Muscle of back (tissue), 11 donors: Measurements from ENCODE around the gene S1PR3. TPM values are rescaled to one million over a fixed set of nuclear protein-coding genes. Genes with fewer than 3 reads are reported as not detected.
A peak's percentile ranks its signal among the peaks of the same experiment; 100 is the strongest.

Experiments used
- DNase-seq, 3 donors: peaks; one replicate each; pipeline versions ENCODE4 v3.0.0 to v3.0.0-alpha.2; 2013
- polyA plus RNA-seq, 10 donors: library from polyadenylated mRNA; unstranded; fragments of 120-200 nt; gene quantifications; one replicate each; pipeline ENCODE4 v1.2.1, GENCODE V29; 2013; ENCODE audit not compliant: insufficient read length in 10 of 10

Gene S1PR3
- polyA plus RNA-seq, 10 donors = 23.5 to 38.6 (median 31.2) TPM

GRCh38 chr9:89006267-89006666 lies 15.0 kb downstream of the S1PR3 start:
- DNase-seq = peak in 1 of 3 donors; percentile 60

- peak in 1 of 3 donors; percentile 51 for DNase-seq
Observed at GRCh38 chr9:89006996-89007967, 16.0 kb downstream of the S1PR3 start.

- no peak for DNase-seq
Observed at GRCh38 chr9:89008055-89008743, 16.9 kb downstream of the S1PR3 start.

GRCh38 chr9:89008744-89009545 lies 17.7 kb downstream of the S1PR3 start:
- no peak for DNase-seq

- DNase-seq = no peak
Observed at GRCh38 chr9:89009546-89009840, 18.2 kb downstream of the S1PR3 start.

- no peak for DNase-seq
Observed at GRCh38 chr9:89010056-89010455, 18.8 kb downstream of the S1PR3 start.

- no peak for DNase-seq
Observed at GRCh38 chr9:89010526-89011111, 19.4 kb downstream of the S1PR3 start.

GRCh38 chr9:89011683-89012082 lies 20.4 kb downstream of the S1PR3 start:
- no peak for DNase-seq

GRCh38 chr9:89012294-89013042 lies 21.2 kb downstream of the S1PR3 start:
- no peak for DNase-seq

- no peak for DNase-seq
Observed at GRCh38 chr9:89013660-89014059, 22.4 kb downstream of the S1PR3 start.

GRCh38 chr9:89014153-89014552 lies 22.9 kb downstream of the S1PR3 start:
- DNase-seq = no peak

GRCh38 chr9:89015336-89015735 lies 24.1 kb downstream of the S1PR3 start:
- no peak for DNase-seq

- DNase-seq = no peak
Observed at GRCh38 chr9:89020754-89021153, 29.5 kb downstream of the S1PR3 start.

GRCh38 chr9:89021154-89021803 lies 30.0 kb downstream of the S1PR3 start:
- peak in 1 of 3 donors; percentile 62 for DNase-seq

GRCh38 chr9:89022001-89022759 lies 30.9 kb downstream of the S1PR3 start:
- no peak for DNase-seq

- DNase-seq = no peak
Observed at GRCh38 chr9:89022902-89023301, 31.6 kb downstream of the S1PR3 start.

GRCh38 chr9:89023740-89024139 lies 32.5 kb downstream of the S1PR3 start:
- no peak for DNase-seq

- DNase-seq = no peak
Observed at GRCh38 chr9:89024727-89025126, 33.5 kb downstream of the S1PR3 start.

GRCh38 chr9:89025553-89025952 lies 34.3 kb downstream of the S1PR3 start:
- no peak for DNase-seq

- DNase-seq = no peak
Observed at GRCh38 chr9:89026876-89027275, 35.6 kb downstream of the S1PR3 start.
